ENCODE measurements around the gene SYT13. TPM values are rescaled to one million over a fixed set of nuclear protein-coding genes. Genes with fewer than 3 reads are reported as not detected.

The SYT13 gene
- total RNA-seq, 1 experiment from 2014 or later: not detected

DNA sequence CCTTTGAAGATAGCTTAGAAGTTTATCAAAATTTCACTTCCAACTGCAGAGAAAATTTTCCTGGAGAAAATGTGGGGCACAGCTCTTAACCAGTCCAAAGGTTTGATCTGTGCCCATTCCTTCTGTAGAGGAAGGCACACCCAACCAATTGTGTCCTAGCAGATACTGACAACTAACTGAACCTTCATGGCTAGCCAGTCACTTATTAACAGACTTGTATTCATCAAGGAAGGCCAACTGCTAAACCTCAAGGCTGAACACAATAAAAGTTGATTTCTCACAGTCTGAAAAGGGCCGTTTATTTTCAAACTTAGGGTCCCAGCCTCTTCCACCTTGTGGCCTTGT, 19.5 kb downstream of the SYT13 start:
- no peak overlapping the region for H3K27ac ChIP-seq
- no peak for DNase-seq
- CTCF ChIA-PET: no interaction called here
- no peaks in the 10 kb centered on the region for H3F3A ChIP-seq (ENCODE audit: insufficient read depth, low read depth)
- no TSS peak for BruUV-seq (replicated peaks)
- H3K4me3 ChIP-seq: no peak overlapping the region
- H3K36me3 ChIP-seq (ENCODE audit: low read depth): no peaks in the 10 kb centered on the region
- H3K79me2 ChIP-seq (ENCODE audit: low read depth): no peaks in the 10 kb centered on the region
- peaks cover 56% of the 10 kb centered on the region for H3K27me3 ChIP-seq (ENCODE audit: insufficient read depth, low read depth)
- no peak overlapping the region for H2AFZ ChIP-seq
- TF ChIP-seq, protein P1, sequence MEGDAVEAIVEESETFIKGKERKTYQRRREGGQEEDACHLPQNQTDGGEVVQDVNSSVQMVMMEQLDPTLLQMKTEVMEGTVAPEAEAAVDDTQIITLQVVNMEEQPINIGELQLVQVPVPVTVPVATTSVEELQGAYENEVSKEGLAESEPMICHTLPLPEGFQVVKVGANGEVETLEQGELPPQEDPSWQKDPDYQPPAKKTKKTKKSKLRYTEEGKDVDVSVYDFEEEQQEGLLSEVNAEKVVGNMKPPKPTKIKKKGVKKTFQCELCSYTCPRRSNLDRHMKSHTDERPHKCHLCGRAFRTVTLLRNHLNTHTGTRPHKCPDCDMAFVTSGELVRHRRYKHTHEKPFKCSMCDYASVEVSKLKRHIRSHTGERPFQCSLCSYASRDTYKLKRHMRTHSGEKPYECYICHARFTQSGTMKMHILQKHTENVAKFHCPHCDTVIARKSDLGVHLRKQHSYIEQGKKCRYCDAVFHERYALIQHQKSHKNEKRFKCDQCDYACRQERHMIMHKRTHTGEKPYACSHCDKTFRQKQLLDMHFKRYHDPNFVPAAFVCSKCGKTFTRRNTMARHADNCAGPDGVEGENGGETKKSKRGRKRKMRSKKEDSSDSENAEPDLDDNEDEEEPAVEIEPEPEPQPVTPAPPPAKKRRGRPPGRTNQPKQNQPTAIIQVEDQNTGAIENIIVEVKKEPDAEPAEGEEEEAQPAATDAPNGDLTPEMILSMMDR (conservative IDR thresholded peaks at IDR 0.05): no peak
- TF ChIP-seq EZH2 (IDR thresholded peaks at IDR 0.05; ENCODE audit: low read depth): no peak
- no peaks in the 10 kb centered on the region for H3K4me1 ChIP-seq (replicated peaks; ENCODE audit: insufficient read depth)
- no peak overlapping the region for H3K4me2 ChIP-seq
- H3K9me2 ChIP-seq (ENCODE audit: insufficient read depth): peaks cover 3% of the 10 kb centered on the region; the same call in 1 of the 2 replicates
- H3K9me3 ChIP-seq (ENCODE audit: insufficient read depth, low read depth): no peaks in the 10 kb centered on the region
- POLR2A ChIA-PET (ENCODE audit: unreplicated experiment): no interaction called here
- intact Hi-C loops (cut with micrococcal nuclease; ENCODE audit: unreplicated experiment): no loop called here
- no peaks in the 10 kb centered on the region for H4K20me1 ChIP-seq (ENCODE audit: insufficient read depth)

DNA sequence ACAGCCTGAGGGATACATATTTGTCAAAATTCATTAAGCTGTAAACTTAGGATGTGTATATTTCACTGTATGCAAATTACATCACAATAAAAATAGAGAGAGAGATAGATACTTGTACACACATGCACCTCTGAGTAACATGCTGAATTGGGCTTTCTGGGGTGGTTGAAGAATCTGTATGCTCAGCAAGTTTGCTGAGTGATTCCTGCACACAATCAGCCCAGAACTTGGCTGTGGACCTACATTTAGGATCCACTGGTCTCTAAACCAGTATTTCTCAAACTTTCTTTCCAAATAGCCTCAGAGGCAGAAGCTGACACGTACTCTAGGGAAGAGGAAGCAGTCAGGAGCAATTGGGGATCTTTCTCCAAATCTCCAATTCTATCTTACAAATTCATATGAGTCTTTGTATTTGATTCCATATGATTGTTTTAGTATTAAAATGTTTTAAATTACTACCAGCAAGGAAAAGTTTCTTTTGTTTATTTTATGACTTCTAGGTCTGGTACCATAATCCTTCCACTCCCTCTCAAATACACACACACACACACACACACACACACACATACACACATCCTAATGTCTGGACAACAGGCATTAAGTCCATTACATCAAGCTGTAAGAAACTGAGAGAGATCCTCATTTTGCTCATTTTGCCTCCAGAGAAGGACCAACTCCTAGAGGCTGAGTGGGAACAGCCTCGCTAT, 20.0 kb downstream of the SYT13 start:
- Histone ChIP-seq H3K4me1 (replicated peaks; ENCODE audit: insufficient read depth) (no peaks in the 10 kb centered on the region), H3K9me3 (ENCODE audit: insufficient read depth, low read depth) (no peaks in the 10 kb centered on the region), H4K20me1 (ENCODE audit: insufficient read depth) (no peaks in the 10 kb centered on the region), H3K9me2 (ENCODE audit: insufficient read depth) (peaks cover 6% of the 10 kb centered on the region; the same call in 1 of the 2 replicates), H3F3A (ENCODE audit: insufficient read depth, low read depth) (no peaks in the 10 kb centered on the region), H3K36me3 (ENCODE audit: low read depth) (no peaks in the 10 kb centered on the region), H3K4me3 (no peak overlapping the region), H3K4me2 (no peak overlapping the region), H3K27ac (no peak overlapping the region), H3K79me2 (ENCODE audit: low read depth) (no peaks in the 10 kb centered on the region), H2AFZ (no peak overlapping the region), H3K27me3 (ENCODE audit: insufficient read depth, low read depth) (peaks cover 58% of the 10 kb centered on the region)
- BruUV-seq (replicated peaks): no TSS peak
- intact Hi-C loops (cut with micrococcal nuclease; ENCODE audit: unreplicated experiment): no loop called here
- TF ChIP-seq EZH2 (IDR thresholded peaks at IDR 0.05; ENCODE audit: low read depth): no peak
- TF ChIP-seq, protein P1 (conservative IDR thresholded peaks at IDR 0.05): no peak
- ChIA-PET POLR2A (ENCODE audit: unreplicated experiment) (no interaction called here), CTCF (no interaction called here)
- no peak for DNase-seq

DNA sequence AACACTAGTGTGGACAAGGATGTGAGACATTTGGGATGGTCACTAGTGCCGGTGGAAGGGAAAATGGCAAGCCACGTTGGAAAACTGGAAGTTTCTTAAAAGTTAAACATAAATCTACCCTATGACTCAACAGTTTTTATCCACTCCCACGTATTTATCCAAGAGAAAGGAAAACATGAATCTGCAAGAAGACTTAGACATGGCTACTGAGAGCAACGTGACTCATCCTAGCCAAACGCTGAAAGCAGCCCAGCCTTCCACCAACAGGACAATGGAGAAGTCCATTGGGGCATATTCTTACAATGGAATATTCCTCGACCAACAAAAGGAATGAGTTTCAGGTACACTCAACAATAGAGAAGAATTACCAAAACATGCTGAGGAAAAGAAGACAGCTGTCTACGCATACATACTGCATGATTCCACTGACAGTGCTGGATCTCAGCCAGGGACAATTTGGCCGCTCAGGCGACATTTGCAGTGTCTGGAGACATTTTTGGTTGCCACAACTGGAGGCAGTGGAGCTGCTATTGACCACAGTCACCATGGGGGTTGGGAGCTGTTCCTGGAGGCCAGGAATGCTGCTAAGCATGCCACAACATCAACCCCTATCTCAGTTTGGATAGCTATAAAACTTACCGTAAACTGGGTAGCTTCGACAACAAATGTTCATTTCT, 21.2 kb downstream of the SYT13 start:
- intact Hi-C loops (cut with micrococcal nuclease; ENCODE audit: unreplicated experiment): no loop called here
- H2AFZ ChIP-seq: no peak overlapping the region
- H3F3A ChIP-seq (ENCODE audit: insufficient read depth, low read depth): no peaks in the 10 kb centered on the region
- H3K9me3 ChIP-seq (ENCODE audit: insufficient read depth, low read depth): no peaks in the 10 kb centered on the region
- no TSS peak for BruUV-seq (replicated peaks)
- POLR2A ChIA-PET (ENCODE audit: unreplicated experiment): interaction anchor here (0.7 kb wide), 1 partner anchor 1208 kb away, joined by 3 read pairs; no protein-coding TSS in a partner anchor
- no peaks in the 10 kb centered on the region for H4K20me1 ChIP-seq (ENCODE audit: insufficient read depth)
- CTCF ChIA-PET: no interaction called here
- TF ChIP-seq EZH2 (IDR thresholded peaks at IDR 0.05; ENCODE audit: low read depth): no peak
- TF ChIP-seq, protein P1 (conservative IDR thresholded peaks at IDR 0.05): no peak
- no peak overlapping the region for H3K4me3 ChIP-seq
- H3K4me1 ChIP-seq (replicated peaks; ENCODE audit: insufficient read depth): 0 out of 2 replicates have a peak, but pooled peaks cover under 1% of the 10 kb centered on the region
- no peak for DNase-seq
- H3K36me3 ChIP-seq (ENCODE audit: low read depth): no peaks in the 10 kb centered on the region
- H3K9me2 ChIP-seq (ENCODE audit: insufficient read depth): peaks cover 6% of the 10 kb centered on the region; the same call in 1 of the 2 replicates
- H3K27ac ChIP-seq: no peak overlapping the region
- peaks cover 50% of the 10 kb centered on the region for H3K27me3 ChIP-seq (ENCODE audit: insufficient read depth, low read depth)
- H3K79me2 ChIP-seq (ENCODE audit: low read depth): no peaks in the 10 kb centered on the region
- no peak overlapping the region for H3K4me2 ChIP-seq

All from PC-9 (cell line).